Gastroesophageal sphincter (tissue), 4 donors: ENCODE data around the gene KIZ. TPM values are rescaled to one million over a fixed set of nuclear protein-coding genes. Genes with fewer than 3 reads are reported as not detected.

ENCODE experiments used
- ATAC-seq: fragments of 150-250 bp; one replicate; pipeline ENCODE4 v1.9.1; 2016; ENCODE audit warnings: mild to moderate bottlenecking, moderate library complexity
- H3K27ac ChIP-seq, 4 donors: fragments of 200-600 bp; sonication (generic) in 3 of 4; 1 replicate in 3 of 4; 2 replicates in 1 of 4; pipeline ENCODE4 v1.5.1; 2016 to 2019
- H3K27me3 ChIP-seq: fragments of 200-600 bp; sonication (generic); one replicate; pipeline ENCODE4 v1.5.1; 2019
- H3K36me3 ChIP-seq, 2 donors: fragments of 200-600 bp; sonication (generic); one replicate each; pipeline ENCODE4 v1.5.1; 2019; ENCODE audit warnings: control low read depth in 1 of 2
- H3K4me1 ChIP-seq, 3 donors: fragments of 200-600 bp; sonication (generic); 1 replicate in 2 of 3; 2 replicates in 1 of 3; pipeline ENCODE4 v1.5.1; 2016 to 2019; ENCODE audit warnings: control low read depth in 2 of 3
- H3K4me3 ChIP-seq, 2 donors: fragments of 200-600 bp; sonication (generic); one replicate each; pipeline ENCODE4 v1.5.1; 2019; ENCODE audit warnings: mild to moderate bottlenecking in 1 of 2, moderate library complexity in 1 of 2
- H3K9me3 ChIP-seq, 3 donors: fragments of 200-600 bp; sonication (generic); one replicate each; pipeline ENCODE4 v1.5.1; 2017 to 2019; ENCODE audit warnings: control low read depth in 2 of 3
- CTCF ChIP-seq, 4 experiments: fragments of 200-600 bp in 2 of 4; fragments of 450-650 bp in 2 of 4; sonication (generic) in 1 of 4; IDR thresholded peaks; one replicate each; pipeline ENCODE4 v1.5.1; 2017 to 2019; ENCODE audit warnings: antibody characterized with exemption in 4 of 4, mild to moderate bottlenecking in 2 of 4, moderate library complexity in 2 of 4
- EP300 ChIP-seq: sonication (generic); formaldehyde crosslinking; IDR thresholded peaks from one replicate; pipeline ENCODE4 v1.6.1; 2017; ENCODE audit warnings: antibody characterized with exemption, mild to moderate bottlenecking
- POLR2A ChIP-seq, 2 donors: fragments of 450-650 bp; IDR thresholded peaks; one replicate each; pipeline ENCODE4 v1.6.1; 2017; ENCODE audit warnings: antibody characterized with exemption in 2 of 2, mild to moderate bottlenecking in 2 of 2, moderate library complexity in 1 of 2
- POLR2AphosphoS5 ChIP-seq: sonication (generic); formaldehyde crosslinking; IDR thresholded peaks from one replicate; pipeline ENCODE4 v1.6.1; 2017; ENCODE audit warnings: antibody characterized with exemption
- whole genome bisulfite sequencing, 2 donors: methylation state at CpG; one replicate each; pipeline ENCODE4 v1.1.5; 2018; ENCODE audit warnings: low coverage in 1 of 2; 5-methylcytosine and 5-hydroxymethylcytosine counted together
- total RNA-seq, 4 donors: library from RNA; depleted of rRNA; stranded (reverse); fragments of >200 nt; gene quantifications; one replicate each; pipeline ENCODE4 v1.1.0, GENCODE V29; 2016

Gene KIZ
- total RNA-seq, 4 donors from 2014 or later, result 19.9 to 31.0 (median 30.6) TPM

GRCh38 chr20:21136015-21136732 lies 10.3 kb downstream of the KIZ start:
- TF ChIP-seq POLR2AphosphoS5, result no peak
- no peak for TF ChIP-seq EP300
- TF ChIP-seq CTCF (IDR thresholded peaks at IDR 0.05), result no peak
- no peak for TF ChIP-seq POLR2A (IDR thresholded peaks at IDR 0.05)
- Histone ChIP-seq H3K4me1 (peaks cover 0 to 9% (median 0%) of the 10 kb centered on the region in 3 donors), H3K27ac (no peak overlapping the region), H3K27me3 (no peaks in the 10 kb centered on the region), H3K4me3 (no peak overlapping the region), H3K36me3 (peaks cover 0 to 64% of the 10 kb centered on the region in 2 donors), H3K9me3 (no peaks in the 10 kb centered on the region)
- 91 to 93% methylated on average over 8 of the region's 8 CpGs for WGBS, 2 donors
- no peak for ATAC-seq

GRCh38 chr20:21137078-21137477 lies 11.2 kb downstream of the KIZ start:
- no peaks in the 10 kb centered on the region for H3K9me3 ChIP-seq
- 80 to 89% methylated on average over 1 of the region's 1 CpG for WGBS, 2 donors

GRCh38 chr20:21139881-21140566 lies 14.1 kb downstream of the KIZ start:
- WGBS, 2 donors, result 50 to 96% methylated on average over 2 to 3 of the region's 3 CpGs

More at GRCh38 chr20:21137078-21137477, 11.2 kb downstream of the KIZ start:
- Histone ChIP-seq H3K27me3 (no peaks in the 10 kb centered on the region), H3K4me1 (peaks cover 0 to 9% (median 0%) of the 10 kb centered on the region in 3 donors), H3K36me3 (peaks cover 0 to 64% of the 10 kb centered on the region in 2 donors), H3K4me3 (no peak overlapping the region), H3K27ac (no peak overlapping the region)
- TF ChIP-seq POLR2A (IDR thresholded peaks at IDR 0.05) (no peak), POLR2AphosphoS5 (no peak), CTCF (IDR thresholded peaks at IDR 0.05) (no peak), EP300 (no peak)
- no peak for ATAC-seq

GRCh38 chr20:21141825-21142224 lies 15.9 kb downstream of the KIZ start:
- TF ChIP-seq POLR2AphosphoS5 (no peak), CTCF (IDR thresholded peaks at IDR 0.05) (no peak), POLR2A (IDR thresholded peaks at IDR 0.05) (no peak), EP300 (no peak)
- WGBS, 2 donors, result 72 to 91% methylated on average over 5 of the region's 5 CpGs
- peaks cover 0 to 43% of the 10 kb centered on the region in 2 donors for H3K36me3 ChIP-seq

More at GRCh38 chr20:21139881-21140566, 14.1 kb downstream of the KIZ start:
- Histone ChIP-seq H3K27ac (no peak overlapping the region), H3K9me3 (no peaks in the 10 kb centered on the region), H3K36me3 (peaks cover 0 to 49% of the 10 kb centered on the region in 2 donors), H3K27me3 (no peaks in the 10 kb centered on the region), H3K4me1 (no peaks in the 10 kb centered on the region), H3K4me3 (no peak overlapping the region)
- TF ChIP-seq POLR2AphosphoS5 (no peak), EP300 (no peak), POLR2A (IDR thresholded peaks at IDR 0.05) (no peak), CTCF (IDR thresholded peaks at IDR 0.05) (no peak)
- ATAC-seq, result no peak

More at GRCh38 chr20:21141825-21142224, 15.9 kb downstream of the KIZ start:
- Histone ChIP-seq H3K9me3 (no peaks in the 10 kb centered on the region), H3K27ac (no peak overlapping the region), H3K27me3 (no peaks in the 10 kb centered on the region), H3K4me1 (no peaks in the 10 kb centered on the region), H3K4me3 (no peak overlapping the region)
- no peak for ATAC-seq
